ENCODE data around the gene CADM1.

- no peak for TF ChIP-seq CTCF (IDR thresholded peaks at IDR 0.05; ENCODE audit: low read length)
- TF ChIP-seq EZH2phosphoT487 (IDR thresholded peaks at IDR 0.05; ENCODE audit: low read length) = no peak
- no peak for TF ChIP-seq EZH2 (optimal IDR thresholded peaks at IDR 0.05; ENCODE audit: low read depth, low read length)
Observed at GRCh38 chr11:115447273-115447864, 56.8 kb downstream of the CADM1 start.
